OCI-LY1 (cell line): ENCODE measurements around the gene MUC2.

Experiments used
- H2AFZ ChIP-seq: fragments of 200-600 bp; sonication (generic), shearing (Covaris generic); 2 replicates; pipeline ENCODE4 v1.6.0; 2014; ENCODE audit warnings: antibody characterized with exemption, mild to moderate bottlenecking, low read length
- H3F3A ChIP-seq: fragments of 200-600 bp; sonication (generic), shearing (Covaris generic); 2 replicates; pipeline ENCODE4 v1.6.0; 2014; ENCODE audit warnings: mild to moderate bottlenecking, antibody characterized with exemption, low read length, moderate library complexity; ENCODE audit not compliant: insufficient read depth
- H3K27ac ChIP-seq: fragments of 200-600 bp; sonication (generic); 2 replicates; pipeline ENCODE4 v1.5.1; 2014; ENCODE audit warnings: low read length, mixed run types, mild to moderate bottlenecking, low read depth; ENCODE audit not compliant: poor library complexity, severe bottlenecking
- H3K27me3 ChIP-seq: fragments of 200-600 bp; sonication (generic); 2 replicates; pipeline ENCODE4 v1.6.0; 2014; ENCODE audit warnings: antibody characterized with exemption, mild to moderate bottlenecking, low read length, moderate library complexity; ENCODE audit not compliant: insufficient read depth
- H3K36me3 ChIP-seq: fragments of 200-600 bp; sonication (generic); 2 replicates; pipeline ENCODE4 v1.6.1; 2014; ENCODE audit warnings: mild to moderate bottlenecking, antibody characterized with exemption, low read length, moderate library complexity, mixed read lengths; ENCODE audit not compliant: insufficient read depth
- H3K4me1 ChIP-seq: fragments of 200-600 bp; sonication (generic); 2 replicates; pipeline ENCODE4 v1.5.1; 2014; ENCODE audit warnings: mild to moderate bottlenecking, low read length, moderate library complexity; ENCODE audit not compliant: insufficient read depth, severe bottlenecking
- H3K4me2 ChIP-seq: fragments of 200-600 bp; sonication (generic), shearing (Covaris generic); 2 replicates; pipeline ENCODE4 v1.6.1; 2014; ENCODE audit warnings: low read length
- H3K4me3 ChIP-seq: fragments of 200-600 bp; sonication (generic); 2 replicates; pipeline ENCODE4 v1.5.1; 2014; ENCODE audit warnings: low read length, low read depth, mild to moderate bottlenecking, mixed read lengths; ENCODE audit not compliant: poor library complexity, severe bottlenecking
- H3K79me2 ChIP-seq: fragments of 200-600 bp; shearing (Covaris generic); 2 replicates; pipeline ENCODE4 v1.6.1; 2016; ENCODE audit warnings: mixed run types, low read length, mixed read lengths; ENCODE audit not compliant: insufficient read depth
- H3K9ac ChIP-seq: fragments of 200-600 bp; sonication (generic), shearing (Covaris generic); 2 replicates; pipeline ENCODE4 v1.6.1; 2014; ENCODE audit warnings: mild to moderate bottlenecking, low read length, mixed read lengths
- H3K9me2 ChIP-seq: fragments of 200-600 bp; sonication (generic), shearing (Covaris generic); 2 replicates; pipeline ENCODE4 v1.6.1; 2014; ENCODE audit warnings: low read depth, mild to moderate bottlenecking, low read length, mixed read lengths
- H3K9me3 ChIP-seq: fragments of 200-600 bp; shearing (Covaris generic); 2 replicates; pipeline ENCODE4 v1.6.1; 2014; ENCODE audit warnings: low read length, mixed read lengths
- H4K20me1 ChIP-seq: fragments of 200-600 bp; sonication (generic), shearing (Covaris generic); 2 replicates; pipeline ENCODE4 v1.6.0; 2016; ENCODE audit warnings: mild to moderate bottlenecking, low read length; ENCODE audit not compliant: insufficient read depth
- CTCF ChIP-seq: fragments of 200-600 bp; sonication (generic), shearing (Covaris generic); IDR thresholded peaks from 2 replicates; pipeline ENCODE4 v1.5.1; 2017; ENCODE audit warnings: mild to moderate bottlenecking, antibody characterized with exemption, low read length, moderate library complexity, mixed read lengths
- EZH2 ChIP-seq: fragments of 200-600 bp; sonication (generic), shearing (Covaris generic); IDR thresholded peaks from 2 replicates; pipeline ENCODE4 v1.8.0; 2017; ENCODE audit warnings: borderline replicate concordance, mixed run types, mild to moderate bottlenecking, antibody characterized with exemption, low read length, moderate library complexity, mixed read lengths

Gene MUC2

GRCh38 chr11:1034456-1035295, 40.0 kb upstream of the MUC2 start:
- H4K20me1 ChIP-seq = no peaks in the 10 kb centered on the region
- no peaks in the 10 kb centered on the region for H3K9me3 ChIP-seq
- no peaks in the 10 kb centered on the region for H3K36me3 ChIP-seq
- H3K9me2 ChIP-seq = no peaks in the 10 kb centered on the region
- TF ChIP-seq EZH2 (no peak), CTCF (no peak)
- H3K4me2 ChIP-seq = no peak overlapping the region
- H3K79me2 ChIP-seq = no peaks in the 10 kb centered on the region
- H3K9ac ChIP-seq = no peak overlapping the region
- H3F3A ChIP-seq = no peaks in the 10 kb centered on the region
- no peaks in the 10 kb centered on the region for H3K27me3 ChIP-seq
- no peak overlapping the region for H3K27ac ChIP-seq
- H2AFZ ChIP-seq = no peak overlapping the region
- H3K4me3 ChIP-seq = no peak overlapping the region
- no peaks in the 10 kb centered on the region for H3K4me1 ChIP-seq

DNA sequence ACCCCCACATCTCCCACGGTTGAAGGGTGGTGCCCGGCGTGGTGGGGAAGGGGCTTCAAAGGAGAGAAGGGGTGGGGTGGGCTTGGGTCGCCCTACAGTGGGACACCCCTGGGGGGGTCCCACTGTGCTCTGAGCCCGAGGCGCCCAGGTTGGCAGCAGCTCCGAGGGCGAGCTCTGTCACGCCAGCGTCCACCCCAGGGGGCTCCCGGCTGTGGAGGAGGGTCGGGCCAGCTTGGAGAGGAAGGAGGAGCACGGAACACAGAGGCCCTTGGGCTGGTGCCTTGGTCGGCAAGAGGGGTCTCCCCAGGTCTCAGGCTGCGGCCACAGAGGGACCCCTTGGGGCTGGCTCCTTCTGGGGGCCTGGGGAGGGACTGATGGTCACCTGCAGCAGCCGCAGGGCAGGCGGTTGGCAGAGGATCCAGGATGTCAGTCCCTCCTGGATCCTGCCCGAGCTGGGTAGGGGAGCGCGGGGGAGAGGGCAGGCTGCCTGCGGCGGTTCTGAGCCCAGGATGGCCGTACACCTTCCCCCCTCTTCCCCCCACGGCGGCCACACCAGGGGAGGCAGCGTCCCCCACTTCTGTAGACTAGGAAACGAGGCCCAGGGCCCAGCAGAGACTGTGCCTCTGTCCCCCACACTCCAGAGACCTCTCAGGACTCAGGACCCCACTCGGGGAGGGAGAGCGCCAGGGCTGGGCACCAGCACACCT, 38.9 kb upstream of the MUC2 start:
- H4K20me1 ChIP-seq = no peaks in the 10 kb centered on the region
- H3K9me2 ChIP-seq = no peaks in the 10 kb centered on the region
- no peaks in the 10 kb centered on the region for H3K27me3 ChIP-seq
- H3K4me3 ChIP-seq = no peak overlapping the region
- no peaks in the 10 kb centered on the region for H3K9me3 ChIP-seq
- no peaks in the 10 kb centered on the region for H3K4me1 ChIP-seq
- H2AFZ ChIP-seq = no peak overlapping the region
- H3K36me3 ChIP-seq = no peaks in the 10 kb centered on the region
- H3K4me2 ChIP-seq = no peak overlapping the region
- TF ChIP-seq EZH2 (no peak), CTCF (no peak)
- H3K27ac ChIP-seq = no peak overlapping the region
- no peak overlapping the region for H3K9ac ChIP-seq
- H3K79me2 ChIP-seq = no peaks in the 10 kb centered on the region
- no peaks in the 10 kb centered on the region for H3F3A ChIP-seq

GRCh38 chr11:1036303-1036923, 38.3 kb upstream of the MUC2 start, which contains the start of gene MUC6:
MUC6 (minus strand) TSS chr11:1036718; CDS start chr11:1036655, 63 bp downstream.
- Histone ChIP-seq H3K9me3 (no peaks in the 10 kb centered on the region), H2AFZ (no peak within 1 kb of the TSS), H4K20me1 (no peaks in the 10 kb centered on the region), H3K27ac (no peak within 1 kb of the TSS), H3K4me3 (no peak within 1 kb of the TSS), H3K9me2 (no peaks in the 10 kb centered on the region), H3K27me3 (no peaks in the 10 kb centered on the region), H3K9ac (no peak within 1 kb of the TSS), H3K4me1 (no peaks in the 10 kb centered on the region), H3K36me3 (no peaks in the 10 kb centered on the region), H3K79me2 (no peaks in the 10 kb centered on the region), H3F3A (no peaks in the 10 kb centered on the region), H3K4me2 (no peak within 1 kb of the TSS)
- no peak for TF ChIP-seq EZH2
- no peak for TF ChIP-seq CTCF
